K562 (cell line): ENCODE data around the gene PA2G4. TPM values are rescaled to one million over a fixed set of nuclear protein-coding genes. Genes with fewer than 3 reads are reported as not detected.

Experiments
- ESRRA ChIP-seq: fragments of 450-650 bp; IDR thresholded peaks from 2 replicates; pipeline ENCODE4 v1.6.1; 2014; ENCODE audit warnings: low read depth, mild to moderate bottlenecking, moderate library complexity, borderline replicate concordance
- FOXJ3 ChIP-seq: sonication (generic); formaldehyde crosslinking; IDR thresholded peaks from 2 replicates; pipeline ENCODE4 v1.4.0; 2020; ENCODE audit warnings: mild to moderate bottlenecking, missing genetic modification reagents
- MED1 ChIP-seq: sonication (generic); formaldehyde crosslinking; IDR thresholded peaks from 2 replicates; pipeline ENCODE4 v1.8.1; 2023; ENCODE audit warnings: missing genetic modification reagents, borderline replicate concordance
- NFE2 ChIP-seq: IDR thresholded peaks from 2 replicates; pipeline ENCODE4 v1.6.1; 2014; ENCODE audit warnings: antibody characterized with exemption, low read depth
- NFIX ChIP-seq: fragments of 250-450 bp; sonication (Bioruptor Pico); IDR thresholded peaks from 2 replicates; pipeline ENCODE4 v1.4.0; 2020; ENCODE audit warnings: low read depth, mild to moderate bottlenecking, moderate library complexity
- POLR2AphosphoS5 ChIP-seq: IDR thresholded peaks from 2 replicates; pipeline ENCODE4 v1.6.1; 2011; ENCODE audit warnings: mild to moderate bottlenecking, low read depth, low read length, moderate library complexity; ENCODE audit not compliant: control insufficient read depth, insufficient read depth
- U2AF2 ChIP-seq: fragments of 200-400 bp; formaldehyde crosslinking; optimal IDR thresholded peaks from 2 replicates; pipeline ENCODE3; 2017; ENCODE audit warnings: low read depth, mild to moderate bottlenecking, low read length
- ZNF174 ChIP-seq: fragments of 250-450 bp; sonication (Bioruptor Pico); IDR thresholded peaks from 2 replicates; pipeline ENCODE4 v1.4.0; 2020; ENCODE audit warnings: mild to moderate bottlenecking
- ZNF707 ChIP-seq: fragments of 250-450 bp; sonication (Bioruptor Pico); conservative IDR thresholded peaks from 2 replicates; pipeline ENCODE4 v1.8.0; 2022; ENCODE audit warnings: inconsistent platforms, mild to moderate bottlenecking, moderate library complexity
- polyA plus RNA-seq, 8 experiments: library from polyadenylated mRNA; depleted of rRNA in 4 of 8; stranded (reverse) in 5 of 8; unstranded in 3 of 8; fragments of >200 nt; fragmentation: Nextera tagmentation in 2 of 8; fragmentation: Illumina TruSeq in 1 of 8; extraction: Ambion mirVana in 2 of 8; extraction: Trizol in 1 of 8; gene quantifications; 2 replicates each; pipeline versions ENCODE4 v1.2.1 to v1.2.3, GENCODE V29; 2011 to 2014; ENCODE audit warnings: inconsistent platforms in 1 of 8, missing spikeins in 1 of 8
- total RNA-seq, 7 experiments: library from RNA; depleted of rRNA in 6 of 7; stranded (reverse); fragments of >200 nt in 6 of 7; fragmentation: Illumina TruSeq in 2 of 7; extraction: Trizol in 2 of 7; gene quantifications; 2 replicates each; pipeline versions ENCODE4 v1.2.1 to v1.2.3, GENCODE V29; 2011 to 2021; ENCODE audit warnings: low replicate concordance in 1 of 7
- TF ChIP-seq, protein P1 (sequence below), 2 experiments: IDR thresholded peaks; 2 replicates each; pipeline ENCODE4 v1.6.1; 2012; ENCODE audit warnings: improper control_type of control experiment in 2 of 2, low read depth in 2 of 2, low read length in 2 of 2, borderline replicate concordance in 1 of 2
- TF ChIP-seq, protein P2 (sequence below): sonication (generic); formaldehyde crosslinking; IDR thresholded peaks from 2 replicates; pipeline ENCODE4 v1.8.0; 2022; ENCODE audit warnings: mild to moderate bottlenecking, missing genetic modification reagents
- TF ChIP-seq, protein P3 (sequence below): sonication (generic); formaldehyde crosslinking; IDR thresholded peaks from 2 replicates; pipeline ENCODE4 v1.8.1; 2023; ENCODE audit warnings: missing genetic modification reagents, mild to moderate bottlenecking, borderline replicate concordance
- TF ChIP-seq, protein P4 (sequence below): fragments of 200-400 bp; formaldehyde crosslinking; IDR thresholded peaks from 2 replicates; pipeline ENCODE4 v1.6.1; 2017; ENCODE audit warnings: mild to moderate bottlenecking, low read depth, low read length, moderate library complexity

The PA2G4 gene
- total and polyA plus RNA-seq, 9 of the 15 experiments (the other 6 are each of a cell fraction or from before 2014, with no cell fraction given) = 230 to 925 (median 638) TPM

DNA sequence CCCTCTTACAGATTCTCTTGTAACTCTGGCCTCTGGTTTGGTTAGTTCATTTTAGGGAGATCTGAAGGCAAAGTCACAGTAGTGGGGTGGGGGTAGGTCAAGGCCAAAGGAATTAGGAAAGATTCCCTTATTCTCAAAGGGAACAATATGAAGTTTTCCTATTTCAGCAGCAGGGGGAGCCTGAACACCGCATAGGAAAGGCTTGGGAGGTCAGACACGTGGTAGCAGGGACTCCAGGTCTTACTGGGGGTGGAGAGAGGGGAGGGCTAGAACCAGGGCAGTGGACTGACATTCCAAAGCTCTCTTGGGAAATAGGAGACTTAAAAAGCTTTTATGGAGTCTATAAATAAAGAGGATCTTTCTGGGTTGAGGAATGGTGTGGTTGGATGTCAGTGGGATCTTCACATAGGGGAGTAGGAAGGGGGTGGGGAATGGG lies 15.0 kb downstream of the PA2G4 start (continued):
- TF ChIP-seq POLR2AphosphoS5 (peak; percentile 25; the same call in 1 of the 2 replicates), ZNF707 (CRISPR knock-in tag) (no peak), NFE2 (no peak), NFIX (CRISPR knock-in tag) (no peak), MED1 (CRISPR knock-in tag) (no peak), ZNF174 (CRISPR knock-in tag) (no peak), ESRRA (0 out of 2 replicates have a peak, but pooled peaks have one; percentile 45), U2AF2 (no peak), FOXJ3 (CRISPR knock-in tag) (no peak)
- TF ChIP-seq, protein P1, sequence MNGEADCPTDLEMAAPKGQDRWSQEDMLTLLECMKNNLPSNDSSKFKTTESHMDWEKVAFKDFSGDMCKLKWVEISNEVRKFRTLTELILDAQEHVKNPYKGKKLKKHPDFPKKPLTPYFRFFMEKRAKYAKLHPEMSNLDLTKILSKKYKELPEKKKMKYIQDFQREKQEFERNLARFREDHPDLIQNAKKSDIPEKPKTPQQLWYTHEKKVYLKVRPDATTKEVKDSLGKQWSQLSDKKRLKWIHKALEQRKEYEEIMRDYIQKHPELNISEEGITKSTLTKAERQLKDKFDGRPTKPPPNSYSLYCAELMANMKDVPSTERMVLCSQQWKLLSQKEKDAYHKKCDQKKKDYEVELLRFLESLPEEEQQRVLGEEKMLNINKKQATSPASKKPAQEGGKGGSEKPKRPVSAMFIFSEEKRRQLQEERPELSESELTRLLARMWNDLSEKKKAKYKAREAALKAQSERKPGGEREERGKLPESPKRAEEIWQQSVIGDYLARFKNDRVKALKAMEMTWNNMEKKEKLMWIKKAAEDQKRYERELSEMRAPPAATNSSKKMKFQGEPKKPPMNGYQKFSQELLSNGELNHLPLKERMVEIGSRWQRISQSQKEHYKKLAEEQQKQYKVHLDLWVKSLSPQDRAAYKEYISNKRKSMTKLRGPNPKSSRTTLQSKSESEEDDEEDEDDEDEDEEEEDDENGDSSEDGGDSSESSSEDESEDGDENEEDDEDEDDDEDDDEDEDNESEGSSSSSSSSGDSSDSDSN (IDR thresholded peaks at IDR 0.05; ENCODE audit: borderline replicate concordance in 1 of 2, low read depth in 2 of 2, low read length in 2 of 2) = no peak
- TF ChIP-seq, protein P2, sequence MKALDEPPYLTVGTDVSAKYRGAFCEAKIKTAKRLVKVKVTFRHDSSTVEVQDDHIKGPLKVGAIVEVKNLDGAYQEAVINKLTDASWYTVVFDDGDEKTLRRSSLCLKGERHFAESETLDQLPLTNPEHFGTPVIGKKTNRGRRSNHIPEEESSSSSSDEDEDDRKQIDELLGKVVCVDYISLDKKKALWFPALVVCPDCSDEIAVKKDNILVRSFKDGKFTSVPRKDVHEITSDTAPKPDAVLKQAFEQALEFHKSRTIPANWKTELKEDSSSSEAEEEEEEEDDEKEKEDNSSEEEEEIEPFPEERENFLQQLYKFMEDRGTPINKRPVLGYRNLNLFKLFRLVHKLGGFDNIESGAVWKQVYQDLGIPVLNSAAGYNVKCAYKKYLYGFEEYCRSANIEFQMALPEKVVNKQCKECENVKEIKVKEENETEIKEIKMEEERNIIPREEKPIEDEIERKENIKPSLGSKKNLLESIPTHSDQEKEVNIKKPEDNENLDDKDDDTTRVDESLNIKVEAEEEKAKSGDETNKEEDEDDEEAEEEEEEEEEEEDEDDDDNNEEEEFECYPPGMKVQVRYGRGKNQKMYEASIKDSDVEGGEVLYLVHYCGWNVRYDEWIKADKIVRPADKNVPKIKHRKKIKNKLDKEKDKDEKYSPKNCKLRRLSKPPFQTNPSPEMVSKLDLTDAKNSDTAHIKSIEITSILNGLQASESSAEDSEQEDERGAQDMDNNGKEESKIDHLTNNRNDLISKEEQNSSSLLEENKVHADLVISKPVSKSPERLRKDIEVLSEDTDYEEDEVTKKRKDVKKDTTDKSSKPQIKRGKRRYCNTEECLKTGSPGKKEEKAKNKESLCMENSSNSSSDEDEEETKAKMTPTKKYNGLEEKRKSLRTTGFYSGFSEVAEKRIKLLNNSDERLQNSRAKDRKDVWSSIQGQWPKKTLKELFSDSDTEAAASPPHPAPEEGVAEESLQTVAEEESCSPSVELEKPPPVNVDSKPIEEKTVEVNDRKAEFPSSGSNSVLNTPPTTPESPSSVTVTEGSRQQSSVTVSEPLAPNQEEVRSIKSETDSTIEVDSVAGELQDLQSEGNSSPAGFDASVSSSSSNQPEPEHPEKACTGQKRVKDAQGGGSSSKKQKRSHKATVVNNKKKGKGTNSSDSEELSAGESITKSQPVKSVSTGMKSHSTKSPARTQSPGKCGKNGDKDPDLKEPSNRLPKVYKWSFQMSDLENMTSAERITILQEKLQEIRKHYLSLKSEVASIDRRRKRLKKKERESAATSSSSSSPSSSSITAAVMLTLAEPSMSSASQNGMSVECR (CRISPR knock-in tag) = 0 out of 2 replicates have a peak, but pooled peaks have one; percentile 38
- TF ChIP-seq, protein P3, sequence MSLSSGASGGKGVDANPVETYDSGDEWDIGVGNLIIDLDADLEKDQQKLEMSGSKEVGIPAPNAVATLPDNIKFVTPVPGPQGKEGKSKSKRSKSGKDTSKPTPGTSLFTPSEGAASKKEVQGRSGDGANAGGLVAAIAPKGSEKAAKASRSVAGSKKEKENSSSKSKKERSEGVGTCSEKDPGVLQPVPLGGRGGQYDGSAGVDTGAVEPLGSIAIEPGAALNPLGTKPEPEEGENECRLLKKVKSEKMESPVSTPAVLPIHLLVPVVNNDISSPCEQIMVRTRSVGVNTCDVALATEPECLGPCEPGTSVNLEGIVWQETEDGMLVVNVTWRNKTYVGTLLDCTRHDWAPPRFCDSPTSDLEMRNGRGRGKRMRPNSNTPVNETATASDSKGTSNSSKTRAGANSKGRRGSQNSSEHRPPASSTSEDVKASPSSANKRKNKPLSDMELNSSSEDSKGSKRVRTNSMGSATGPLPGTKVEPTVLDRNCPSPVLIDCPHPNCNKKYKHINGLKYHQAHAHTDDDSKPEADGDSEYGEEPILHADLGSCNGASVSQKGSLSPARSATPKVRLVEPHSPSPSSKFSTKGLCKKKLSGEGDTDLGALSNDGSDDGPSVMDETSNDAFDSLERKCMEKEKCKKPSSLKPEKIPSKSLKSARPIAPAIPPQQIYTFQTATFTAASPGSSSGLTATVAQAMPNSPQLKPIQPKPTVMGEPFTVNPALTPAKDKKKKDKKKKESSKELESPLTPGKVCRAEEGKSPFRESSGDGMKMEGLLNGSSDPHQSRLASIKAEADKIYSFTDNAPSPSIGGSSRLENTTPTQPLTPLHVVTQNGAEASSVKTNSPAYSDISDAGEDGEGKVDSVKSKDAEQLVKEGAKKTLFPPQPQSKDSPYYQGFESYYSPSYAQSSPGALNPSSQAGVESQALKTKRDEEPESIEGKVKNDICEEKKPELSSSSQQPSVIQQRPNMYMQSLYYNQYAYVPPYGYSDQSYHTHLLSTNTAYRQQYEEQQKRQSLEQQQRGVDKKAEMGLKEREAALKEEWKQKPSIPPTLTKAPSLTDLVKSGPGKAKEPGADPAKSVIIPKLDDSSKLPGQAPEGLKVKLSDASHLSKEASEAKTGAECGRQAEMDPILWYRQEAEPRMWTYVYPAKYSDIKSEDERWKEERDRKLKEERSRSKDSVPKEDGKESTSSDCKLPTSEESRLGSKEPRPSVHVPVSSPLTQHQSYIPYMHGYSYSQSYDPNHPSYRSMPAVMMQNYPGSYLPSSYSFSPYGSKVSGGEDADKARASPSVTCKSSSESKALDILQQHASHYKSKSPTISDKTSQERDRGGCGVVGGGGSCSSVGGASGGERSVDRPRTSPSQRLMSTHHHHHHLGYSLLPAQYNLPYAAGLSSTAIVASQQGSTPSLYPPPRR (CRISPR knock-in tag) = no peak
- TF ChIP-seq, protein P4, sequence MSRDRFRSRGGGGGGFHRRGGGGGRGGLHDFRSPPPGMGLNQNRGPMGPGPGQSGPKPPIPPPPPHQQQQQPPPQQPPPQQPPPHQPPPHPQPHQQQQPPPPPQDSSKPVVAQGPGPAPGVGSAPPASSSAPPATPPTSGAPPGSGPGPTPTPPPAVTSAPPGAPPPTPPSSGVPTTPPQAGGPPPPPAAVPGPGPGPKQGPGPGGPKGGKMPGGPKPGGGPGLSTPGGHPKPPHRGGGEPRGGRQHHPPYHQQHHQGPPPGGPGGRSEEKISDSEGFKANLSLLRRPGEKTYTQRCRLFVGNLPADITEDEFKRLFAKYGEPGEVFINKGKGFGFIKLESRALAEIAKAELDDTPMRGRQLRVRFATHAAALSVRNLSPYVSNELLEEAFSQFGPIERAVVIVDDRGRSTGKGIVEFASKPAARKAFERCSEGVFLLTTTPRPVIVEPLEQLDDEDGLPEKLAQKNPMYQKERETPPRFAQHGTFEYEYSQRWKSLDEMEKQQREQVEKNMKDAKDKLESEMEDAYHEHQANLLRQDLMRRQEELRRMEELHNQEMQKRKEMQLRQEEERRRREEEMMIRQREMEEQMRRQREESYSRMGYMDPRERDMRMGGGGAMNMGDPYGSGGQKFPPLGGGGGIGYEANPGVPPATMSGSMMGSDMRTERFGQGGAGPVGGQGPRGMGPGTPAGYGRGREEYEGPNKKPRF = no peak
